GM21528 (cell line): ENCODE measurements around the gene FLOT2.
"Not testable (repeated sequence)": the region's sequence is repeated elsewhere in the genome, so short reads cannot be mapped to it uniquely, and the experiment has no call there.

Source experiments
- ATAC-seq: cut with Tn5 transposase; IDR thresholded peaks from one replicate; pipeline ENCODE4 v1.9.1; 2021; ENCODE audit warnings: mild to moderate bottlenecking, moderate library complexity; ENCODE audit not compliant: unreplicated experiment, low FRiP score

The FLOT2 gene

DNA sequence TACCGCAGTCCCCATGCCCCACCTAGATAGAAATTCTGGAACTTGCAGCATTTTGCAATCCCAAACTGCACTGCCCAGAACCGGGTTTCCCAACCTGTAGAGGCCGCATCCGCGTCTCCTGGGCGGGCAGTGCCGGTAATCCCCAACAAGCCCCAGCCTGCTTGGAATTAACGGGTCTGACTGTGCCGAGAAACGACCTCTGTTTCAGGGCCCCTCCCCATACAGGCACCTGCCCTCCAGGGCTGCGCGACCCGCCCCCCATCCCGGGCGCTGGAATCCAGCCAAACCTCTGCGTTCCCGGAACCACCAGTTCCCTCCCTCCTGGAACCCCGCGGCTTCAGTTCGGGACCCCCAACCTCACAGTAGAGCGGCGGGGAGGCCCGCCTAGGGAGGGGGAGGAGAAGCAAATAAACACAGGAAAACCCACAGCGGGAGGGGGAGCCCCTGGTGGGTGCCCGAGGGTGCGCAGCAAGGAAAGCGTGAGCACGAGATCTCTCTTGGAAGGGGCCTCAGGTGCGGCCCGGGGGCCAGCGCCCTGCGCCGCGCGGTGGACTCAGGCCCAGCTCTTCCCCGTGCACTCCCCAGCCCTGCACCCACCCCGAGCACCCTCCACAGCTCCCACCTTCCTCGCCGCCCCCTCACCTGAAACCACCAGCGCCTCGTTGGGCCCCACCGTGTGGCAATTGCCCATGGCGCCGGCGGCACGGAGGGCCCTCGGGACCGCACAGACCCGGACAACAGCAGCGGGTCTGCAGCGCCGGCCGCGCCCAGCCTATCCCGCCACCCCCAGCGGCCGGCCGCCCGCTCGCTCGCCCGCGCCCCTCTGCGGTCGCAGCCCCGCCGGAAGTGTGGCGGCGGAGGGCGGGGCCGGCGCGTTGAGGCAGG is at the start of gene FLOT2:
FLOT2 (minus strand) TSS at position 850 of the 885 bp plus-strand sequence; CDS start at position 691, 159 bp downstream.
- ATAC-seq = no peak

DNA sequence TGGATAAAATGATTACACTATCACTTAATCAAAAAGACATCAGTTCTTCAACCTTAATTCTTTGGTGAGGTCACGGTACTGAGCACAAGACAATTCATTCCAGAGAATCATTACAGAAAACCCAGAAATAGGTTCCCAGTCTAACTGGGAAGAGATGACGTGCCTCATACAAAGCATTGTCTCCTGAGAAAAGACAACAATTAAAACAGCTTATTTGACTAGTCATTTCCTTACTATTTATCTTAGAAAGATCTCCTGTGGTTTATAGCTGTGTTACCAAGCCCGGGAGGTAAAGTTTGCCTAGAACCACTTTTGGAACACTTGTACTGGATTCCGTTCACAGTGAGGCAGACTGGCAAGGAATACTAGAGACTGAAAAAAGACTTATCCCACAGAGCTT is 48.7 kb upstream of the FLOT2 start:
- ATAC-seq = no peak

DNA sequence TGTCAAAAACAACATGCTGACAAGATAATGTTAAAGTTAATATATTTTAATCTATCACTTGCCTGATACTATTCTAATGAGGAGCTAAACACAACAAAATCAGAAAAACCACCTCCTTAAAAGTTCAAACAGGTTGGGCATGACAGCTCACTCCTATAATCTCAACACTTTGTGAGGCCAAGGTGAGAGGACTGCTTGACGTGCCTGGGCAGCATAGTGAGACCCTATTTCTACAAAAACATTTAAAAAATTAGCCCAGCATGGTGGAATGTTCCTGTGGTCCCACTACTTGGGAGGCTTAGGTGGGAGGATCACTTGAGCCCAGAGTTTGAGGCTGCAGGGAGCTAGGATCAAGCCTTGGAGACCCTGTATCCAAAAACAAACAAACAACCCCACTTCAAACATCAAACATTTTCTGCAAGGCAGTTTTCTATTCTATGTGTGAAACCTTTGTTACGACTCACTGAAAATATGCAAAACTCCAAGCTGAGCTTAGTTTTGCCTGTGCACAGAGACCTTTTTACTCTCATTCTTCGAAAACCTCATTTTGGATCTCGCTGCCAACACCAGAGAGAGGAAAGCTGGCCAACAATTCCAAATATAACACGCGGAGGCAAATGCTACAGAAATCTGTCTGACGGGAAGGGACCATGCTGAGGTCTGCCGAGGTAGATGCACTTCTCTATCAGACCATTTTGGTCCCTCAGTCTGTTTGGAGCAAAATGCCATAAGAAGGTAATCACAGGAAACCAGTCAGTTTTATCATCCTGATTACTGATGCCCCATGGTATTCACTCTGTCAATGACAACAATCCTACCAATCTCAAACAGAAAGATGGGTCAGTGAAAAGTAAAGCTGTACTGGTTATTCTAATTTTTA is 47.6 kb upstream of the FLOT2 start:
- ATAC-seq = no peak

DNA sequence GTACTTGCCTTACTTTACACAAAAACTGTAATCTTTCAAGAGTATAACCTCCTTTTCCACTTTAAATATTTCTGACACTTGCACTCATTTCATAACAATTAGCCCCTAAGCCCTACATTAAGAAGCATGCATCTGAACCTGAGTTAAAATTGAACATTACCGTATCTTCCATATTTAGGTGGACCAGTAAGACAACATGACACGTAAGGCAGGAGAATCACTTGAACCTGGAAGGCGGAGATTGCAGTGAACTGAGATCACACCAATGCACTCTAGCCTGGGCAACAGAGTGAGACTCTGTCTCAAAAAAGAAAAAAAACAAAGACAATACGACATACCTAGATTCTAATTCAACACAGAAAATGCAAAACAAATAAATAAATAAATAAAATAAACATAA is 46.8 kb upstream of the FLOT2 start:
- ATAC-seq = no peak

DNA sequence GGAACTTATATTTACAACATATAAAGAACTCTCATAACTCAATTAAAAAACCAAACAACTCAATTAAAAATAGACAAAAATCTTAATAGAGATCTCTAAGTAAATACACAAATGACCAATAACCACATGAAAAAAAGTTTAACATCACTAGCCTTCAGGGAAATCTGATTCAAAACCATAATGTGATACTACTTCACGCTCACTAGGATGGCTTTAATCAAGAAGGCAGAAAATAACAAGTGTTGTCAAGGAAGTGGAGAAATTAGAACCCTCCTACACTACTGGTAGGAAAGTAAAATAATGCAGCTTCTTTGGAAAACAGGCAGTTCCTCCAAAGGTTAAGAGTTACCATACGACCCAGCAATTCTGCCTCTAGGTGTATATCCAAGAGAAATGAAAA is 45.4 kb upstream of the FLOT2 start:
- no peak for ATAC-seq

GRCh38 chr17:28941251-28941650 is 43.7 kb upstream of the FLOT2 start:
- no peak for ATAC-seq

- no peak for ATAC-seq
Measured at GRCh38 chr17:28940675-28941074, 43.1 kb upstream of the FLOT2 start.

- ATAC-seq = no peak
Measured at GRCh38 chr17:28940142-28940541, 42.6 kb upstream of the FLOT2 start.

- ATAC-seq = no peak
Measured at GRCh38 chr17:28938552-28938951, 41.0 kb upstream of the FLOT2 start.

DNA sequence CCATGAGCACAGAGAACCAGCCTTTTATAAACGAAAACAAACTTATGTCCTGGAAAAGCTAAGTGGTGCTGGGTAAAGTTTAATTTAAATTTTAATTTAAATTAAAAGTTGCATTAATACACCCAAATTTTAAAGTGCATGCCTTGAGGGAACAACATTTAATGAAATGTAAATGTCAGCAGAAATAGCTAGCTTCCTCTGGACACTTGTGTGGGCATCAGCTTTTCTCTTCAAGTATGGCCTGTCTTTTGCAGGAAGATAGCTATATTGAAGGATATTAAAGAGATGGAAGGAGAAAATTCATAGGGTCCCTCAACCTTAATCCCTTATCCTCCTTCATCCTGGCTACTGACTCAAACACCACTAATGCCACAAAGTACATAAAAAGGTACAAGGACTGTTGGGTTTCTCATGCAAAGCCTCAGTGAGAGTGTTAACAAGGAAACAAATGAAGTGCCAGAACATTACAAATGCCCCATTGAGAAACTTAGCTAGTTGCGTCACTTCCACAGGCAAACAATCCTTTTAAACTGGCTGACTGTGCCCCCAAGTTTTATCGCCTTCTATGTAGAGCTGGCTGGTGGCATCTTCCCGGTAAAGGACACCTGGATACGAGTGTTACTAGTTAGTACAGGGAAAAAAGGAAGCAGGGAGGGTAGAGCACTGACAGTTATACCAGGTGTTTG is 39.7 kb upstream of the FLOT2 start:
- ATAC-seq = no peak

GRCh38 chr17:28935744-28936460 is 38.4 kb upstream of the FLOT2 start:
- no peak for ATAC-seq

- not testable (repeated sequence) for ATAC-seq
Measured at GRCh38 chr17:28934508-28934907, 37.0 kb upstream of the FLOT2 start.

- ATAC-seq = no peak
Measured at GRCh38 chr17:28929787-28930186, 32.3 kb upstream of the FLOT2 start.

DNA sequence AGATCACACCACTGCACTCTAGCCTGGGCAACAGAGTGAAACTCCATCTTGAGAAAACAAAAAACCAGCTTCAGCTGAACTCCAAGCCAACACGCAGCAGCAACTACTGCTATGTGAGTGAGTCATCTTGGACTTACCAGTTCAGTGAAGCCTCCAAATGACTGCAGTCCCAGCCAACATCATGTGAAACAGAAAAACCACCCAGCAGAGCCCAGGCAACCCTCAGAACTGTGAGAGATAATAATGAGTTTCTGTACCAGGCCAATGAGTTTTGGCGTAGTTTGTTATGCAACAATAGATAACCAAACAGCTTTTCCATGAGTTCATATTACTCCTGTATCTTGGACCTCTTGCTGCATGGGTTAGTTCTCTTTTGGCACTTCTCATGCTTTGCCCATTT is 30.5 kb upstream of the FLOT2 start:
- ATAC-seq = no peak

DNA sequence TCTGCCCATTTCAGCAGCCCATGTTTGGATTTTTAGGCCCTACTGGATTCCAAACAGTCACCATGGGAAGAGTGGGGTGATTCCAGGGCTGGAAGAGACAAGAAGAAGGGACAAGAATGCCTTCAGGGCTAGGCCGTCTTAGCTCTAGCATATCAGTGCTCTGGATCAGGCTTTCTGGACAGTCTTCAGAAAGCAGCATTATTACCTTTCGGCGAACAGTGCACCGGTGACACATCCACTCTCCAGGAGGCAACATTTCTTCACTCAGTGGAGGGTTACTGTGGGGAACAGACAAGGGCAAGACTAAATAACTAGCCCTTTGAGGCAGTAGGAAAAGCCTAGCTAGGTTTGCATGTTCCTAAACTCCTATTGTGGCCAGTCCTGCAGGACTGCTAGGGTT is 29.3 kb upstream of the FLOT2 start:
- no peak for ATAC-seq

GRCh38 chr17:28926366-28926765 is 28.8 kb upstream of the FLOT2 start:
- ATAC-seq = no peak

- no peak for ATAC-seq
Measured at GRCh38 chr17:28925912-28926365, 28.4 kb upstream of the FLOT2 start.

DNA sequence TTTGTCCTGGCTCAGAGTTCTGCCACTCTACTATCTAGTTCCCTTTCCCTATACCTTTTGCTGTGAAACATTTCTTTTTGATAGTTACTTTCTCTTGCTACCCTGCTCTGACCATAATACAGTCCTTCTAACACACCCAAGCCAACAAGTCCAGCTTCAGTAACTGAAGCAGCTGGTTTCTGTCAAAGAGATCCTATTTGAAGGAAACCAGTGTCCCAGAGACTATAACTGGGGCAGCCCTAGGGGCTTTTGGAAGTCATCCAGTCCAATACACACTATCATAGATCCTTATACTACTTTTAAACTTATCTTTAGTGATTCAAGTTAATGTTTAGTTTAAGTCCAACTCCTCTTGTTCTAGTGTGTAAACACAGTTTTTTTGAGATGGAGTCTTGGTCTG is 22.7 kb upstream of the FLOT2 start:
- no peak for ATAC-seq

- no peak for ATAC-seq
Measured at GRCh38 chr17:28918295-28918694, 20.8 kb upstream of the FLOT2 start.

DNA sequence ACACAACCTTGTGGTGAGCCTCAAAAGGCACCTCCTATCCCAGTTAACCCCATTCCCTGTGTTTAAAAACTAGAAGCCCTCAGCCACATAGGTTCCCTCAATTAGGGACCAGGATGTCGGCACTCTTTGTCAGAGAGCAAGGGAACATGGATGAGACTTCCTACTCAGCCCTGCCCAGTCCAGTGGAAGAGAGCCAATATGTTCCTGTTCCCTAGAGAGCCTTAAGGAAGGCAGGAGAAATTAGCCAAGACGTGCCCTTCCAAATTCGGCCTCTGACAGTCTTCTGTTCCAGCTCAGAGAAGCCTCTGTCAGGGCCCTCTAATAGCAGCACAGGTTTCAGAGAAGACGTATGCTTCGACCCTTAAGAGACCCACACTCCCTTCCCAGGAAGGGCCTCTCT is 19.9 kb upstream of the FLOT2 start:
- no peak for ATAC-seq
